HG03066 (cell line): ENCODE results near the gene PTPDC1.

Experiments used
- ATAC-seq: cut with Tn5 transposase; IDR thresholded peaks from one replicate; pipeline ENCODE4 v1.9.1; 2021; ENCODE audit warnings: low read depth; ENCODE audit not compliant: unreplicated experiment

The PTPDC1 gene, protein sequence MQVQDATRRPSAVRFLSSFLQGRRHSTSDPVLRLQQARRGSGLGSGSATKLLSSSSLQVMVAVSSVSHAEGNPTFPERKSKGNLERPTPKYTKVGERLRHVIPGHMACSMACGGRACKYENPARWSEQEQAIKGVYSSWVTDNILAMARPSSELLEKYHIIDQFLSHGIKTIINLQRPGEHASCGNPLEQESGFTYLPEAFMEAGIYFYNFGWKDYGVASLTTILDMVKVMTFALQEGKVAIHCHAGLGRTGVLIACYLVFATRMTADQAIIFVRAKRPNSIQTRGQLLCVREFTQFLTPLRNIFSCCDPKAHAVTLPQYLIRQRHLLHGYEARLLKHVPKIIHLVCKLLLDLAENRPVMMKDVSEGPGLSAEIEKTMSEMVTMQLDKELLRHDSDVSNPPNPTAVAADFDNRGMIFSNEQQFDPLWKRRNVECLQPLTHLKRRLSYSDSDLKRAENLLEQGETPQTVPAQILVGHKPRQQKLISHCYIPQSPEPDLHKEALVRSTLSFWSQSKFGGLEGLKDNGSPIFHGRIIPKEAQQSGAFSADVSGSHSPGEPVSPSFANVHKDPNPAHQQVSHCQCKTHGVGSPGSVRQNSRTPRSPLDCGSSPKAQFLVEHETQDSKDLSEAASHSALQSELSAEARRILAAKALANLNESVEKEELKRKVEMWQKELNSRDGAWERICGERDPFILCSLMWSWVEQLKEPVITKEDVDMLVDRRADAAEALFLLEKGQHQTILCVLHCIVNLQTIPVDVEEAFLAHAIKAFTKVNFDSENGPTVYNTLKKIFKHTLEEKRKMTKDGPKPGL

GRCh38 chr9:94084314-94084713 lies at the start of gene PTPDC1:
TSS of gene PTPDC1 (plus strand) at chr9:94084464. CDS start at chr9:94084531, 67 bp downstream.
- no peak for ATAC-seq

DNA sequence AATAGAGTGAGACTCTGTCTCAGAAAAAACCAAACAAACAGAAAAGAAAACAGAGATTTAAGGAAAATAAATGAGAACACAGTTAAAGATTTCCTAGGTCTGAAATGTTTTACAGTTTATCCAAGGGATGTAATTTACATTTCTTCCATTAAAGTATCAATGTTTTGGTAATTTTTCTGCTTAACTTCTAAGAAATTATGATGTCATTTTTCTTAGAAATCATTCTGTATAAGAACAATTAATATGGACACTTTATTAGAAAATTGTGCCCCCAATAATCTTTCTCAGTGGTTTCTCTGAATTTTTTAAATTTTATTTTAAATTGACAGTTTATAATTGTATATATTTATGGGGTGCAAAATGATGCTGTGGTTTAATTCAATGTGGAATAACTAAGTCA lies 49.8 kb upstream of the PTPDC1 start:
- ATAC-seq = no peak

- ATAC-seq = no peak
These were observed 44.5 kb upstream of the PTPDC1 start for GRCh38 chr9:94039786-94040185.

- ATAC-seq = no peak
These were observed 41.5 kb upstream of the PTPDC1 start for GRCh38 chr9:94042516-94043360.

DNA sequence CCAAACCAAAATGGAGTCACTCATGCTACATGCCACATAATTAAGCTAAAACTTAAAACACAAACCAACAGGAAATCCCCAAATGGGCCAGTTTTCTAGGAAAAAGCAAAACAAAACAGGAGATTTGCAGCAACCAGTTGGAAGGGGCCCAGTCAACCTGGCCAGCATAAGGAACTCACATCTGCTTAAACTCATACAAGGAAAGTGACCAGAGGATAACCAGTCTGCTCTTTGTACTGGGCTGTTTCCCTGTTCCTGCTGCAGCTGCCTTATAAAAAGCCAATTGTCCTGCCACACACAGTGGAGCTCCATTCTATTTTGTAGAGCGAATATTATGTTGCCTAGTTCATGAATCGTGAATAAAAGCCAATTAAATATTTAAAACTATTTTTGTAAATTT lies 29.5 kb upstream of the PTPDC1 start:
- no peak for ATAC-seq

DNA sequence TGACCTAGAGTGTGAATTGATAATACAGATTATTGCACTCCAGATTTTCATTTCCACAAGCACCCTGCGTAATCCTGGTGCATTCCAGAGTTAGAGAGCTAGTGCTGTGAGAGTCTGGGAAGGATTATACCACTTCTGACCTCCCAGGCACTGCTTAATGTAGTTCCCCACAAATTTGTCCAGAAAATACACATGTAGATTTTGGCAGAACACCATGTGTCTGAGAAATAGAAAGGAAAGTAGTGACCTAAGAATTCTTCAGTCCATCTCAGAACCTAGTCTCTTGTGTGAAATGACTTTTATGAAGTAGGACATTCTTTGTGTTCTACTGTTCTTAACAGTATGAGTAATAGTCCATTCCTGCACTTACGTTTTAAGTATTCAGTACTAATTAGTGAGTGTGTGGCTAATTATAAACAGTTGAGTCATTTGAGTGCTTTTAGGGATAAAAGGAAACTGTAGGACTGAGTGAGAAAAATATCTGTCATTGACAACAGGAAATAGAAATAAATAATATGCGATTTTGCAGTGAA lies 27.8 kb upstream of the PTPDC1 start:
- ATAC-seq = no peak

DNA sequence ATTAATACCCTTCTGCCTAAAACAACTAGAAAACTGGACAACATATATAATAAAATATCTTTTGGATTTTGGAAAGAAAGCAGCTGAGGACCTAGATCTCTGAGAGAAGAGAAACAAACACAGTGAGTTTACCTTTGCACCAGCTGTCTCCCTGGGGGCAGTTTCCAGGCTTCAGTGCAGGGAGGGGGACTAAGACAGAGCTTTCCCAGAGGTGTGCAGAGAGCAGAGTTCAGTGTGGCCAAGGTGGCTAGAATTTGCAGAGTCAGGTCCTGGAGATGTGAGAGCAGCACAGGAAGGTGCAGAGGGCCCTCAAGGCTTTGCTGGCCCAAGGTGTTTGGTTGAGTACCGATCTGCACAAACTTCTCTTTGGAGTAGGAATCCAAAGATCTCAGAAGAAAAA lies 26.3 kb upstream of the PTPDC1 start:
- no peak for ATAC-seq

DNA sequence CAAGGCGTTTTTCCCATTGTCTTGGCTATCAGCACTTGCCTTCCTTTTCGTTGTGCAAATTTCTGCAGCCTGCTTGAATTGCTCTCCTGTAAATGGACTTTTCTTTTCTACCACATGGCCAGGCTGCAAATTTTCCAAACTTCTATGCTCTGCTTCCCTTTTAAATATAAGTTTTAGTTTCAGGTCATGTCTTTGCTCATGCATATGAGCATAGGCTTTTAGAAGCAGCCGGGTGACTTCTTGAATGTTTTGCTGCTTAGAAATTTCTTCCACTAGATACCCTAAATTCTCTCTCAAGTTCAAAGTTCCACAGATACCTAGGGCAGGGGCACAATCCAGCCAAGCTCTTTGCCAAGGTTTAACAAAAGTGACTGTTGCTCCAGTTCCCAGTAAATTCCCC lies 22.4 kb upstream of the PTPDC1 start:
- ATAC-seq = no peak

DNA sequence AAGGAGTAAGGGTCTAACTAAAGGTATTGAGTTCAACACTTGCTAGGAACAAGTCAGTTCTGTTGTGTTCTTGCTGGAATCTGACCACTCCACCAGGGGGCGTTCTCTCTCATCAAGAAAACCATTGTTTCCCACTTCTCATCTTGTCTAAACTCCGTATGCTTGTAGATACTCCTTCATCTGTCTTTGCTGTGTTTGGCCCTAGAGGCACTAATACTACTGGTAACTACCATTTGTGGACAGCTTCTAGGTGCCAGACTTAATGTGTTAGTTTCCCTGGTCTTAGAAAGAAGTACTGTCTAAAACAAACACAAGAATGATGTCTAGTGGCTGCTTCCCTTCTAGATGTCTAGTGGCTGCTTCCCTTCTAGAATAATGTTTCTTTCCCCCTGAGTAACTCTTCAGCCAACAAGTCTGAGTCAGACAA lies 18.7 kb upstream of the PTPDC1 start:
- no peak for ATAC-seq

GRCh38 chr9:94068257-94068656 lies 16.0 kb upstream of the PTPDC1 start:
- ATAC-seq = no peak

DNA sequence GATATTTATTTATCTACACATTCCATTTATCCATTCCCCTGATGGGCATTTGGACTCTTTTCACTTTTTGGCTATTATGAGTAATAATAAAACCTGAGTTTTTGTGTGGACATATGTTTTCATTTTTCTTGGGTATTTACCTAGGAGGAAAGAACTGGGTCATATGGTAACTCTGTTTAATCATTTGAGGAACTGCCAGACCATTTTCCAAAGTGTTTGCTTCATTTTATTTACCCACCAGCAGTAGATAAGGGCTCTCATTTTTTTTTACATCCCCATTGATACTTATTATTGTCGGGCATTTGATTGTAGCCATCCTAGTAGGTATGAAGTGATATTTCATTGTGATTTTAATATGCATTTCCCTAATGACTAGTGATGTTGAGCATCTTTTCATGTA lies 7.7 kb upstream of the PTPDC1 start:
- ATAC-seq = no peak

- ATAC-seq = no peak
These were observed 6.2 kb upstream of the PTPDC1 start for GRCh38 chr9:94078086-94078485.

GRCh38 chr9:94079236-94079635 lies 5.0 kb upstream of the PTPDC1 start:
- no peak for ATAC-seq

GRCh38 chr9:94080249-94080648 lies 4.0 kb upstream of the PTPDC1 start:
- no peak for ATAC-seq

DNA sequence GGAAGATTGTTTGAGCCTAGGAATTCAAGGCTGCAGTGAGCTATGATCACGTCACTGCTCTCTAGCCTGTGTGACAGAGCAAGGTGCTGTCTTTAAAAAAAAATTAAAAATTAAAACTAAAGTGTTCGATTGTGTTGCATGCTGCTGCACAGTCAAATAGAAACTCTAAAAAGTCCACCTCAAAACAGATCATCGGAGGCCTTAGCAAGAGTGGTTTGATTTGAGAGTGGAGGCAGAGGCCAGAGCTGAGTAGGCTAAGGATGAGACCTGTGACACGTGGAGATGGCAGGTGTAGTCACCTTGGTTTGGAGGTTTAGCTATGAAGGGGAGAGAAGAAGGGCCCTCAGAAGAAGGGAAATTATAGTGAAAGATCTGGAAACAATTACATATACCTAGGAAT lies 2.8 kb upstream of the PTPDC1 start:
- ATAC-seq = no peak

- ATAC-seq = no peak
These were observed 2.3 kb upstream of the PTPDC1 start for GRCh38 chr9:94081864-94082463.

- no peak for ATAC-seq
These were observed 1.7 kb upstream of the PTPDC1 start for GRCh38 chr9:94082553-94082952.

- no peak for ATAC-seq
These were observed 1.3 kb upstream of the PTPDC1 start for GRCh38 chr9:94082956-94083355.

GRCh38 chr9:94083384-94083783 lies 880 bp upstream of the PTPDC1 start:
- no peak for ATAC-seq

DNA sequence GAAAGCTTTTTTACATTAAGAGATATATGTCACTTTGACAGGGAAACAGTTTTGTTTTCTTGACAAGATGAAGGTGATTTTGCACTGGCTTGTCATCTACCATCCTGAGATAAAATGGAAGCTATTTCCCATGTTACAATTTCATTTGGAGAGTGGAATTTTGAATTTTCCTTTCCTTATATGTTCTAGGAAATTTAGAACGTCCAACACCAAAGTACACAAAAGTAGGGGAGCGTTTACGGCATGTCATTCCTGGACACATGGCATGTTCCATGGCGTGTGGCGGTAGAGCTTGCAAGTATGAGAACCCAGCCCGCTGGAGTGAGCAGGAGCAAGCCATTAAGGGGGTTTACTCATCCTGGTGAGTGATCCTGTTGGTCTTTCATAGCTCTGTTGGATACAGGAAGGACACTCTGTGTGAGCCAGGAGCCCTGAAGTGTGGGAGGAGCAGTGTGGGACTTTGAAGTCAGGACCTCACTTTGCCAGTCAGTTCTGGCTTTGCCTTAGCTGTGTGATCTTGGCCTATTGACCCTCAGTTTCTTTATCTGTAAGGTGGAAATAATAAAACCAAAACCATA lies 887 bp downstream of the PTPDC1 start:
- no peak for ATAC-seq
